GM11168 (cell line): ENCODE results near the gene EPS15.
"Not testable (repeated sequence)": the region's sequence is repeated elsewhere in the genome, so short reads cannot be mapped to it uniquely, and the experiment has no call there.

Experiments used
- in situ Hi-C: fragments of 300-500 bp; cut with MboI; formaldehyde crosslinking; loops from one replicate; pipeline ENCODE4 v1.12.0; 2022; ENCODE audit warnings: low sequenced_read_pairs; ENCODE audit not compliant: unreplicated experiment

Gene EPS15

GRCh38 chr1:51325011-51325385 lies 194.1 kb downstream of the EPS15 start:
- in situ Hi-C loops, result not testable (repeated sequence)

- in situ Hi-C loops, result no loop called here
Measured at GRCh38 chr1:51324251-51325010, 194.6 kb downstream of the EPS15 start.

DNA sequence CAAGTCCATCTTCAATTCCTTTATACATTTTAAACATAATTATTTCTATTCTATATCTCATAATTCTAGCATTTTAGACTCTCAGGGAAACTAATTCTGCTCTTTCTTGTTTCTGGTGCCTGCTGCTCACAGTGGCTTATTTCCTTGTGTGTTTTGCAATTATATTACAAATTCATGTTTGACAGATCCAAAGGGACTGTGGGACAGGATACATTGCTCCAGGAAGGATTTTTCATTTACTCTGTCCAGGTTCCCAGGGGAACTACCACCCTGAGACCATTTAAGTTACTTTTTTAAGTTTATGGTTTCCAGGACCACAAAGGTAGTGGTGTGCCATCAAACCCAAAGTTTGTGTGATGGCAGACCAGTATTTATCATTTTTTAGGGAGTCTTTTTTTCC lies 195.3 kb downstream of the EPS15 start:
- in situ Hi-C loops, result no loop called here

DNA sequence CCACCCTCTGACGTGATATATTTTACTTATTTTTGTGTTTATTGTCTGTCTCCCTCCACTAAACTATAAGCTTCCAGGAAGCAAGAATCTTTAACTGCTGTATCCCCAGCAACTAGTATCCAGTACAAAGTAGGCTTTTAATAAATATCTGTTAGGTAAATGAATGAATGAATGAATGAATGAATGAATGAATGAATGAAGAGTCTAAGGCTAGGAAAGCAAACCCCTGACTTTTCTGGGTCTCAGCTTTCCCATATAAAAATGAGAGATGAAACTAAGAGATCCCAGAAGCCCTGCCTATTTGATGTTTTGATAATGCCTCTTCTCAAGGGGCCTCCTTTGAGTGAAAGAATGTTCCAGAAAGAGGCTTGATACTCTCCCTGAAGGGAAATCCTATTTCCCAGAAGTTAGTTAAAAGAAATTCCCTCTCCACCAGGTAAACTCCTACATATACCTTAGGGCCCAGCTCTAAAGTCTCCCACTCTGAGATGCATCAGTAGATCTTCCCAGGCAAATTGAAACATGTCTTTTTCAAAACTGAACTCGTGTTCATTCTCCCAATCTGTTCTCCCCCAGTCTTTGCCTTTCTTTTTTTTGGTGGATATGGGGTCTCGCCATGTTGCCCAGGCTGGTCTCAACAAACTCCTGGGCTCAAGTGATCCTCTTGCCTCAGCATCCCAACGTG lies 196.5 kb downstream of the EPS15 start:
- in situ Hi-C loops, result no loop called here

DNA sequence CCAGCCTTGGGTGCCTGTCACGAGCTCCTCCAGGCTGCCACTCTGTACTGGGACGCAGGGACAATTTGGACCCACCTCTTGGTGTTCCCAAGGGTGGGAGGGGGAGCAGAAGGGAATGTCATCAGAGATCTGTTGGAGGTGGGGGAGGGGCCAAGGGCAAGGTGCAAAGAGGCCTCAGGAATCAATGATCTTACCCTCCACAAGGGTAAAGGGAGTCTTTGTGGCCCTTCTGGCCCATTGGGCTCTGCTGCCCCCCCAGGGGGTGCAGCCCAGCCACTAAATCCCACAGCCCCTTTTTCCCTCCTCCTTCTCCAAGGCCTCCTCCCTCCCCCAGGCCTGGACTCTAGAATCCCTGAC lies 197.2 kb downstream of the EPS15 start:
- in situ Hi-C loops, result no loop called here

- in situ Hi-C loops, result no loop called here
Measured at GRCh38 chr1:51320967-51321923, 197.8 kb downstream of the EPS15 start.

- in situ Hi-C loops, result no loop called here
Measured at GRCh38 chr1:51317798-51318197, 201.3 kb downstream of the EPS15 start.

GRCh38 chr1:51316846-51317120 lies 202.3 kb downstream of the EPS15 start:
- in situ Hi-C loops, result no loop called here

- in situ Hi-C loops, result no loop called here
Measured at GRCh38 chr1:51316113-51316845, 202.8 kb downstream of the EPS15 start.

DNA sequence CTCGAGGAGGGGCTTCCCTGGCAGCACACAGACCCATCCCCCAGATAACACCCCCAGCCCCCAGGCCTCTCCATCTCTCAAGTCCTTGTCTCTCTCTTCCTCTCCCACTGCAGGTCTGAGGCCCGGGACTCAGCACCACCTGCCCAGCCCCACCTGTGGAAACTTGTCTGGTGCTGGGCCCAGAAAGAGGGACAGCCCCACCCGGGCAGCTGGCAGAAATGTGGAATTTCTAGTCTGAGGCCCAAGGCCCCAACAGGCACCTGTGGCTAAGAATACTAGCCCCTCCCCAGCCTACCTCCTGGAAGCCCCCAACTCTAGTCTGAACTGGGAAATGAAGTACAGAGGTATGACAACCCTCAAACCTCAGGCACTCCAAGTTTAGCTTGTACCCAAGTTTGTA lies 204.1 kb downstream of the EPS15 start:
- in situ Hi-C loops, result no loop called here

DNA sequence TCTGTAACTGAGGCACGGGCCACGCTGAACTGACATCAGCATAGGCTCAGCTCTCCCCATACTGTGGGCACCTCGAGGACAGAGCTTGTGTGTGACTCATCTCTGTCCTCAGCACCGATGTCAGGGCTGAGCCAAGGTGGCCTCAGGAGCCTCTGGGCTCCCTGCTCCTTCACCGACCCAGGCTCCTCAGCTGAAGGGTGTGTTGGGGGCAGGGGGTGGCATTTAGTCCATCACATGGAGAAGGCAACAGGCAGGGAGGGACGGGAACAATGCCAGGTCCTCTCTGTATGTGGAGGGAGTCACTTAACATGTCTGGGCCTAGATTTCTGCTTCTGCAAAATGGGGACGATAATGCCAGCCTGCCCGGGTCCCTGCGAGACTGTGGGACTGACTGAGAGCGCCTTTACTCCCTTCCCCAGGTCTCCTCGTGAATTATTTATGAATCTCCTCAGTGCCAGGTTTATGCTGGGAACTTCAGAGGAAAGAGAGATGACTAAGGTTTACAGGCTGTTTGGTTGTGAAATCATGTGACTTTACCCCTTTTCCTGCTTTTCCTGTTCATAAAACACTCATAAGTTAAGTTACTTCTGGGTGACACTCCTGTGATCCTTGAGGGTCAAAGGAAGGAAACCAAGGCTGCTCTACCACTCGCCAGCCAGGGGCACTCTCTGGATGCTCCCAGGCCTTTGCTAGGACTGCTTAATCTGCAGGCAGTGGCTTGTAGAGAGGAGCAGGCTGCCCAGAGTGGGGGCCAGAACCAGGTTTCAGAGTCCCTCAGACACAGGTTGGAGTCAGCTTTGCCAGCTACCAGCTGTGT lies 204.9 kb downstream of the EPS15 start:
- in situ Hi-C loops, result no loop called here

GRCh38 chr1:51313268-51313852 lies 205.7 kb downstream of the EPS15 start:
- in situ Hi-C loops, result no loop called here

DNA sequence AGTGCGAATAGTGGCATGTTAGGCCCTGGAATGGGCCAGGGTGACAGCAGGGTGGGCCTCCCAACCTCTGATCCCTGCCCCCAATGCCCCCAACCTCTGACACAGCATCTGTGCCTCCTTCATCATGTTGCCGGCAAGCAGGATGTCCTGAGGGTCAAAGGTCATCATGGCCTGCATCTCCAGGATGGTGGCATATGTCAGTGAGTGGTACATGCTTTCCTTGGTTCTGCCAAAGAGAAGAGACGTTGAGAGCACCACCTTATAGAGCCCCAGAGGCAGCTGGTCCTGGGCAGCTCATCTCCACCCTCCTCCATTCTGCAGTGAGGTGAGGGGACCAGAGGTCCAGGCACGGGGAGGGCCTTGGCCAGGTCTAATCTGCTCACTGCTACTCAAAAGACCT lies 206.3 kb downstream of the EPS15 start:
- in situ Hi-C loops, result no loop called here

- in situ Hi-C loops, result no loop called here
Measured at GRCh38 chr1:51311826-51312225, 207.2 kb downstream of the EPS15 start.

- in situ Hi-C loops, result no loop called here
Measured at GRCh38 chr1:51310871-51311613, 208.0 kb downstream of the EPS15 start.

- in situ Hi-C loops, result no loop called here
Measured at GRCh38 chr1:51309291-51309690, 209.8 kb downstream of the EPS15 start.

DNA sequence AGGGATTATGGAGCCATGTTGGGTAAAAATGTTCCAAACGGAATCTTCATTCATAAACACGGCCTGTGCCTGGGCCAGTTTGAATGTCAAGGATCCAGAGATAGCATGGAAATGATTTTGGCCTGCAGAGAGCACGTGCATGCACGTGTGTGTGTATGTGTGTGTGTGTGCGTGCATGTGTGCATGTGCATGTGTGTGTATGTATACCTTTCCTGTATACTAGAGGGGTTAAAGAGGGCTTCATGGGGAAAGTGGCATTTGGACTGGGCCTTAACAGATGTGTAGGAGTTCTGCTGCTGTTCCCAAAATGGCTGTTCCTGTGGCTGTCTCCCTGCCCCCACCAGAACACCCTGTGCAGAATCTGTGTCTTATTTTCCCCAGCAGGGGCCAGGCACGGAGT lies 210.4 kb downstream of the EPS15 start:
- in situ Hi-C loops, result no loop called here

GRCh38 chr1:51306950-51307349 lies 212.1 kb downstream of the EPS15 start:
- in situ Hi-C loops, result no loop called here

- in situ Hi-C loops, result no loop called here
Measured at GRCh38 chr1:51305371-51305823, 213.7 kb downstream of the EPS15 start.
